ENCODE results near the gene EEF2K.

- TF ChIP-seq POLR2AphosphoS5 (IDR thresholded peaks at IDR 0.05; ENCODE audit: low read depth, low read length) (no peak), TAF1 (IDR thresholded peaks at IDR 0.05; ENCODE audit: borderline replicate concordance, insufficient read depth, low read length) (no peak), SIN3A (IDR thresholded peaks at IDR 0.05; ENCODE audit: borderline replicate concordance, insufficient read depth, low read length) (no peak), FOXP2 (optimal IDR thresholded peaks at IDR 0.05; ENCODE audit: borderline replicate concordance, extremely low read depth, extremely low read length, insufficient read depth) (no peak)
Observed at GRCh38 chr16:22333457-22333994, 127.4 kb downstream of the EEF2K start.
